H1 (cell line): ENCODE measurements around the gene NAA25. TPM values are rescaled to one million over a fixed set of nuclear protein-coding genes. Genes with fewer than 3 reads are reported as not detected.

ENCODE experiments used
- BRCA1 ChIP-seq: IDR thresholded peaks from 2 replicates; pipeline ENCODE4 v1.6.1; 2012; ENCODE audit warnings: low read depth, low read length, improper control_type of control experiment
- CEBPB ChIP-seq: IDR thresholded peaks from 2 replicates; pipeline ENCODE4 v1.6.1; 2012; ENCODE audit warnings: low read depth, low read length
- USF2 ChIP-seq: IDR thresholded peaks from 2 replicates; pipeline ENCODE4 v1.6.1; 2011; ENCODE audit warnings: low read length, improper control_type of control experiment
- polyA plus RNA-seq, 7 experiments: library from polyadenylated mRNA; depleted of rRNA in 3 of 7; stranded (reverse) in 5 of 7; unstranded in 2 of 7; fragments of >200 nt in 5 of 7; fragments of 200-250 nt in 2 of 7; gene quantifications; 1 replicate in 5 of 7; 2 replicates in 1 of 7; 4 replicates in 1 of 7; pipeline versions ENCODE4 v1.2.1 to v1.2.3, GENCODE V29; 2011 to 2013; ENCODE audit warnings: missing spikeins in 2 of 7, mixed read lengths in 2 of 7
- total RNA-seq: library from RNA; stranded (reverse); fragmentation: NEBNext Ultra II Directional; extraction: Animal tissue kit (Norgen Biotek cat#: 25700); gene quantifications from 2 replicates; pipeline ENCODE4 v1.2.1, GENCODE V29; 2021

Gene NAA25
- total and polyA plus RNA-seq, 2 of the 8 experiments (the other 6 are each of a cell fraction or from before 2014, with no cell fraction given): 10.8 to 60.3 TPM

GRCh38 chr12:112001576-112001975 is 107.0 kb downstream of the NAA25 start (continued):
- TF ChIP-seq USF2 (no peak), BRCA1 (no peak), CEBPB (no peak)
